HUES6 (cell line): ENCODE data around the gene SCN8A.

Source experiments
- H3K27ac ChIP-seq: 2 replicates; pipeline ENCODE4 v1.7.0; 2013; ENCODE audit warnings: low read depth, mild to moderate bottlenecking, low read length, inconsistent platforms
- H3K27me3 ChIP-seq: 2 replicates; pipeline ENCODE4 v1.6.1; 2013; ENCODE audit warnings: low read length; ENCODE audit not compliant: control insufficient read depth, insufficient read depth
- H3K36me3 ChIP-seq: 2 replicates; pipeline ENCODE4 v1.6.1; 2013; ENCODE audit warnings: low read length; ENCODE audit not compliant: control insufficient read depth, insufficient read depth
- H3K4me1 ChIP-seq: 2 replicates; pipeline ENCODE4 v1.6.1; 2013; ENCODE audit warnings: low read length; ENCODE audit not compliant: control insufficient read depth, insufficient read depth
- H3K4me3 ChIP-seq: 2 replicates; pipeline ENCODE4 v1.5.1; 2013; ENCODE audit warnings: low read depth, low read length
- H3K9ac ChIP-seq: one replicate; pipeline ENCODE4 v1.6.1; 2013; ENCODE audit warnings: mild to moderate bottlenecking, low read length
- H3K9me3 ChIP-seq: 2 replicates; pipeline ENCODE4 v1.6.1; 2013; ENCODE audit warnings: low read depth, low read length; ENCODE audit not compliant: control insufficient read depth, insufficient read depth

SCN8A gene

DNA sequence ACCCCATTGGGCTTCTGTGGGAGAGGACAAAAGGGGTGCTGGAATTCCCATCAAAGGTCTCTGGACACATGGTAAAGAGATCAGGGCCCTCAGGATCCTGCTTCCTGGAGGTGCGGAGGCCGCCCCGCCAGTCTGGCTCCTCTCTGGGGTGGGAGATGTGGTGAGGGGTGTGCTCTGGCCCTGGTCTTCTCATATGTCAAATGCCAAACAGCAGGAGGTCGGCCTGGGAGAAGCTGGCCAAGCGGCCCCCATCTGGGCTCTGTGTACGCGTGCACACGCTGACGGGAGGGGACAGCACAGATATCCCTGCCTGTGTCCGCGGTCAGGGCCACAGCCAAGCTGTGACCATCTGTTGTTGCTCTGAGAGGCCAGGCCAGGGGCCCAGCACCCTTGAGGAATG lies 243.4 kb downstream of the SCN8A start:
- Histone ChIP-seq H3K9ac (no peak overlapping the region), H3K27me3 (no peaks in the 10 kb centered on the region), H3K4me3 (no peak overlapping the region), H3K36me3 (no peaks in the 10 kb centered on the region), H3K4me1 (peaks cover 69% of the 10 kb centered on the region), H3K27ac (no peak overlapping the region), H3K9me3 (no peaks in the 10 kb centered on the region)

DNA sequence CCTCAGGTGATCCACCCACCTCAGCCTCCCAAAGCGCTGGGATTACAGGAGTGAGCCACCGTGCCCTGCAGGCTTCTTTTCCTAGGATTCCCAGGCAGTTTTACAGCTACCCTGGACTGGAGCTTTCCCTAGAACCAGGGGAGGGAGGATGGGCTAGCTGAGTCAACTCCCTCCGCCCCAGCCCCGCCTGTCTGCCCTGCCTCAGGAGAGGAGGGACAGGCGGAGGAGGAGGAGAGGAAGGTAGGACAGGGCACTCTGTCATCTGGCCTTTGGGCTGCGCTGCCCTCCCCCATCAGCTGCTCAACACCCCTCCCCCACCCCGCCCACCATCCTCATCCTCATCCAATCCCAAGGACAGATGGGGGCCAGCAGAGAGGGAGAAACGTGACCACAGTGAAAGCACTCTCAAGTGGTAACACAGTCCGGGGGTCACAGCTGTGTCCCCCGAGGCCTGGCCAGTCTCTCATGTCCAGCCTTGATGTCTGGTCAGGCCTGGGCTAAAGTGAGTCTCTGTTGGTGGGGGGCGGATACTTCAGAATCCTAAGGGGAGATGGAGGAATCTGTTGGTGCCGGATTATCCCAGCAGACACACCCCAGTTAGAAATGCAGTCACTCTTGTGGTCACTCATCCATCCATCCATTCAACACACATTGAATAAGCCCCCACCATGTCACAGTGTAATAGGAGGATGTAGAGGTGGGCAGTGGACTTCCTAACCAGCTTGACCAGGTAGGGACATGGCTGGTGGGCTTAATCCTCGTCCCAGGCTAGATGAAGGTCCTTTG lies 245.2 kb downstream of the SCN8A start:
- Histone ChIP-seq H3K36me3 (no peaks in the 10 kb centered on the region), H3K9me3 (no peaks in the 10 kb centered on the region), H3K9ac (peak overlapping the region; percentile 21), H3K4me3 (peak overlapping the region; percentile 14; the same call in 1 of the 2 replicates), H3K27me3 (no peaks in the 10 kb centered on the region), H3K27ac (no peak overlapping the region), H3K4me1 (peaks cover 64% of the 10 kb centered on the region)

DNA sequence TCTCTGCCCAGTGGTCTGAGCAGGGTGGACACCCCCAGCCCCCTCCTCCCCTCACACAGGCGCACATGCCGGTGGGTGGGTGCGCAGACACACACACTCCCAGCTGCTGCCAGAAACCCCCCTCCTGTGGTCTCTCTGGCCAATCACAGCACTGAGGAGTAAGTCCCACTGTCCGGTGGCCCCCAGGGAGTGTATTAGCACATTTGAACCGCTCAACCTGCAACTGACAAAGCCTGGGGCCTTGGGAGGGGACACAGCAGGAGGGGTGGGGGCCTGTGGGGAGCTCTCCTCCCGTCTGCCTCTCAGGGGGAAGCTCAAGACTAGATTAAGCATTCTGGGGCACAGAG lies 245.8 kb downstream of the SCN8A start:
- peak overlapping the region; percentile 14; the same call in 1 of the 2 replicates for H3K4me3 ChIP-seq
- H3K27ac ChIP-seq: no peak overlapping the region
- peaks cover 59% of the 10 kb centered on the region for H3K4me1 ChIP-seq
- H3K36me3 ChIP-seq: no peaks in the 10 kb centered on the region
- no peaks in the 10 kb centered on the region for H3K27me3 ChIP-seq
- H3K9me3 ChIP-seq: no peaks in the 10 kb centered on the region
- H3K9ac ChIP-seq: peak overlapping the region; percentile 21

DNA sequence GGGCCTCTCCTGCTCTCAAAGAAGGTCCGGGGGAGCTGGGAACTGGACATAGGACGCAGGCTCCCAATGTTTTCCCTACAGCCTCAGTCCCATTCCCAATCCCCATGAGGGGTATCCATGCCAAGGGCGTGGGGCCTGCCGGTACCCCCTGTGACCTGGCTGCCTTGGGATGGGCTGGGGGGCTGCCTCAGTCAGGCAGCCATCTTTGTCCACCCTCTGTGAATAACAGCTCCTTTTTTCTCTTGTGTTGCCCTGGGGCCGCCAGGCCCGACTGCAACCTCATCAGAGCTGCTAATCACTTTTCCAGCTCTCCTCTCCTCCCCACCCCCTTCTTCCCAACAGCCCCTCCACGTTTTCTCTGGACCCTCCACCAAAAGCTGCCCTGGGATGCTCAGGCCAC lies 246.3 kb downstream of the SCN8A start:
- Histone ChIP-seq H3K9me3 (no peaks in the 10 kb centered on the region), H3K4me1 (peaks cover 58% of the 10 kb centered on the region), H3K9ac (no peak overlapping the region), H3K36me3 (no peaks in the 10 kb centered on the region), H3K4me3 (no peak overlapping the region), H3K27me3 (no peaks in the 10 kb centered on the region), H3K27ac (no peak overlapping the region; the same call in 1 of the 2 replicates)

DNA sequence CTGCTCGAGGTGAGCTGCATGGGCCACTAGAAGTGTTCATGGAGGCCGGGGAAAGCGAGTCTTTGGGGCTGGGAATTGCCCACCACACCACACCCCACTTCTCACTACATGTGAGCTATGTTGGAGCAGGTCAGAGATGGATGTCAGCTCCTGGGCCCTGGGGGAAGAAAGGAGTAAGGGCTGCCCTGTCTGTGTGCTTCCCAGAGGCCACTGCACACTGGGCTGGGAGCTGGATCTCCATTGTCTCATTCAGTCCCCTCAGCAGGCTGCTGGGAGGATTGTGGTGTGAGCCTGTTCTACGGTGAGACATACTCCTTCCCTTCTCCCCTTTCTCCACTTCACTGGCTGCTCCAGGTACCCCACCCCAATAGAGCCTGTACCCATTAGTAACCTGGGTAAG lies 247.0 kb downstream of the SCN8A start:
- H3K36me3 ChIP-seq: no peaks in the 10 kb centered on the region
- H3K27me3 ChIP-seq: no peaks in the 10 kb centered on the region

DNA sequence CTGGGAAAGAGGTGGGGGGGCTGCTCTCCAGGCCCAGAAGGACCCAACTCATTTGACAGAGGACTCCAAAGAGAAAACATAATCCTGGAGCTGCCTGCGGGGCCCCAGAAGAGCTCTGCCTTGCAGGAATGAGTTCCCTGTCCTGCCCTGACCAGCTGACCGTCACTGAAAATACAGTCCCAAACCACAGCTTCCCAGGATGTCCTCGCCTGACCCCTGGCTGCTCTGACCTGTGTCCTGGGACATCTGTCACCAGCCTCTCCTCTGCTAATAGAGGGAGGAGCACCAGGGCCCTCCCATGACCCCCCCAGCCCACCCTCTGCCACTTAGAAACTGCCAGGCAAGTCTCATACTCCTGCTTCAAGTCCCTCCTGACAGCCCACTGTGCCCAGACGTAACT lies 247.7 kb downstream of the SCN8A start:
- Histone ChIP-seq H3K27me3 (no peaks in the 10 kb centered on the region), H3K9me3 (no peaks in the 10 kb centered on the region), H3K27ac (no peak overlapping the region), H3K4me1 (peaks cover 47% of the 10 kb centered on the region), H3K4me3 (no peak overlapping the region), H3K36me3 (no peaks in the 10 kb centered on the region), H3K9ac (no peak overlapping the region)

More for the DNA sequence above, 247.0 kb downstream of the SCN8A start:
- Histone ChIP-seq H3K4me1 (peaks cover 51% of the 10 kb centered on the region), H3K9me3 (no peaks in the 10 kb centered on the region), H3K9ac (no peak overlapping the region), H3K27ac (no peak overlapping the region), H3K4me3 (no peak overlapping the region)

DNA sequence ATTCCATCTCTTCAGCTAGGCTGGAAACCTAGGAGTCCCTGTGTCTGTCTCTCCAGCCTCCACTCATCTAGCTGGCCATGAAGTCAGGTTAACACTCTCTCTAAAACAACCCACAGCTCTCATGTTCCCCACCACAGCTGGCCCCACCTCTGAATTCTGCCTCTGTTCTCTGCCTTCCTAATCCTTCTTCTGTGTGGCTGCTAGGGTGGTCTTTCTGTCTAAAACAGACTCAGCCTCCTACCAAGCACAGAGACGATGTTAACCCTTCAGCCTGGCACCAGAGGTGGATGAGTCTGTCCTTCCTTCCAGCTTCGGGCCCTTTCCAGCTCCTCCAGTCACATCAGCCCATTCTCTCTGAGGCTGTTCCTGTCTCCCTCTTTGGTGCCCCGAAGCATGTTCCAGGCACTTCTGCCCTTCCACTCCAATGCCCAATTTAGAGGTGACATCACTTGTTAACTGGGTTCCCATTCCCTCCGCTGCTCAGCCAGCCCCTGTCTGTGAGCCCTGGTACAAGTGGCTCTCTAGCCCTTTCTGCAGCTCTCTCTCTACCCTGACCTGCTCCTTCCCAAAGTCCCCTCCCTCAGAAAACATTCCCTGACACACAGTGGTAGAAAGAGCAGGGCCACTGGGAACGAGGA lies 248.4 kb downstream of the SCN8A start:
- no peaks in the 10 kb centered on the region for H3K27me3 ChIP-seq
- no peak overlapping the region for H3K27ac ChIP-seq
- no peaks in the 10 kb centered on the region for H3K9me3 ChIP-seq
- no peak overlapping the region for H3K9ac ChIP-seq
- H3K4me1 ChIP-seq: peaks cover 45% of the 10 kb centered on the region
- no peaks in the 10 kb centered on the region for H3K36me3 ChIP-seq
- no peak overlapping the region for H3K4me3 ChIP-seq

DNA sequence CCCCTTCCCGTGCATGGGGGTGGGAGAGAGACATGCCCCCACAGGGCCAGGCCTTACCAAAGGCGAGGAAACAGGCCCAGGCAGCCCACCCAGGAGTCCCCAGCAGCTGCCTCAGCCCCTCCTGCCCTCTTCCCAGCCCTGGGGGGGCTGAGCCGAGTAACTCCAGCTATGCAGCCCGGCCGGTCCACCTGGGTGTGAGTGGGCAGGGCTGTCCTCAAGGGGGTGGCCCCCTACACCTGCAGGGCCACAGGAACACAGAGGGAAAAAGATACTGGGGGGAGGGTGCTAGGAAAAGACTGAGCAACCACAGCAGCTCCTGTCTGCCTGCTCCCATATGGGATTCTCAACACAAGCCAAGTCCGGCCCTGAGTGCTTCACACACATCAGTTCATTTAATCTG lies 249.9 kb downstream of the SCN8A start:
- Histone ChIP-seq H3K27ac (no peak overlapping the region), H3K9ac (no peak overlapping the region), H3K27me3 (peaks cover 1% of the 10 kb centered on the region; the same call in 1 of the 2 replicates), H3K4me1 (peaks cover 45% of the 10 kb centered on the region), H3K4me3 (no peak overlapping the region), H3K9me3 (no peaks in the 10 kb centered on the region), H3K36me3 (no peaks in the 10 kb centered on the region)

DNA sequence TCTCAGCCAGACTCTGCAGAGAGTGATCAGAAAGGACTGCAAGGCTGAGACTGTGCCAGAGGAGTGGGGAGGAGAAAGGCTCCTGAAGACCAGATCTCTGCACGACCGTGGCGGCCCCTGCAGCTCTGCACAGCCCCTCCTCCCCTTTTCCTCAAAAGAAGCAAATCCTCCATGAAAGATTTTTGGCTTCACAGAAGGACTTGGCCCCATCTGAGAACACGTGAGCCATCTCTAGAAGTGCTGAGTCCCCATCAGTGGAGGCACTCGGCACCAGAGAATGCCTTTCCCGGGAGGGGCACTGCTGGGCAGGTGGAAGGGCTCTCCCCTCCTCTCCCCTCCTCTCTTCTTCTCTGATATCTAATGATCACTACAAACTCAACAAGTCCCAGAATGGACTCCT lies 250.7 kb downstream of the SCN8A start:
- no peak overlapping the region for H3K9ac ChIP-seq
- peaks cover 47% of the 10 kb centered on the region for H3K4me1 ChIP-seq
- peaks cover 6% of the 10 kb centered on the region; the same call in 1 of the 2 replicates for H3K27me3 ChIP-seq
- H3K36me3 ChIP-seq: no peaks in the 10 kb centered on the region
- no peak overlapping the region for H3K27ac ChIP-seq
- H3K9me3 ChIP-seq: no peaks in the 10 kb centered on the region
- no peak overlapping the region for H3K4me3 ChIP-seq

DNA sequence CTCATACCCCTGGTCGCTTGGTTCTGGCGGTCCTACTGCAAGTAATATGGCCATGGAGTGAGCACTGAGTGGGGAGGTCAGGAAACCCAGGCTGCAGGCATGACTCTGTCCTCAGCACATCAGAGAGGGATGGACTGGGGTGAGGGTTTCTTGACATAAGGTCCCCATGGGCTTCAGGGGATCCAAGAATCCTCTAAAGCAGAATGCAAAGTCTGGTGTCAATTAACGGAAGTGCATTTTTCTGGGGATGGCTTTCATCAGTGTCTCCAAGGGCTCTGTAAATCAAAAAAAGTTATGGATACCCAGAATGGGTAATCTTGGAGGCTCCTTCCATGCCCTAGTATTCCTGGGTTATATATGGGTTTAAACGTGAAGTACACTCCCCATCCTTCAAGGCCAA lies 253.8 kb downstream of the SCN8A start:
- Histone ChIP-seq H3K4me3 (no peak overlapping the region), H3K27me3 (peaks cover 11% of the 10 kb centered on the region; the same call in 1 of the 2 replicates), H3K9me3 (no peaks in the 10 kb centered on the region), H3K36me3 (no peaks in the 10 kb centered on the region), H3K9ac (no peak overlapping the region), H3K27ac (no peak overlapping the region), H3K4me1 (peaks cover 25% of the 10 kb centered on the region)

DNA sequence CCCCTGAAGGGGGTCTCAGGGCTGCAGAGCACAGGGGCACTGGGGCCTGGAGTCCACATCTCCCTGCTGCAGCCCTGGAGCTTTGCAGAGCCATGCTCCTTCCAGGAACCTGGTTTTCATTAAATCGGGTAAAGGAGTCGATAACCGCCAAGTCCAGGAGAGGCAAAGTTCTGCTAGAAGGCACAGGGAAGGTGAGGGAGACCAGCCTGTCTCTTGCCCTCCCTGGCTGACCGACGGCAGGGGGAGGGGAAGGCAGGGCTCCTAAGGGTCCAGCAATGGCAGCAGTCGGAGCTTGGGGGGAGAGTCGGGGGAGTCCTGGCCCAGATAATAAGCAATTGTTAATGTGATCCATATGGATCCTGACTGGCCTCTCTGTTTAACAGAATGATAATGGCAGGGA lies 254.4 kb downstream of the SCN8A start:
- no peak overlapping the region for H3K4me3 ChIP-seq
- H3K27ac ChIP-seq: no peak overlapping the region
- H3K4me1 ChIP-seq: peaks cover 31% of the 10 kb centered on the region
- no peaks in the 10 kb centered on the region for H3K36me3 ChIP-seq
- H3K9me3 ChIP-seq: no peaks in the 10 kb centered on the region
- H3K9ac ChIP-seq: no peak overlapping the region
- peaks cover 17% of the 10 kb centered on the region for H3K27me3 ChIP-seq
